ENCODE data around the gene COASY. TPM values are rescaled to one million over a fixed set of nuclear protein-coding genes. Genes with fewer than 3 reads are reported as not detected.

The COASY gene
- total RNA-seq, 1 experiment from 2014 or later = 71.5 TPM

DNA sequence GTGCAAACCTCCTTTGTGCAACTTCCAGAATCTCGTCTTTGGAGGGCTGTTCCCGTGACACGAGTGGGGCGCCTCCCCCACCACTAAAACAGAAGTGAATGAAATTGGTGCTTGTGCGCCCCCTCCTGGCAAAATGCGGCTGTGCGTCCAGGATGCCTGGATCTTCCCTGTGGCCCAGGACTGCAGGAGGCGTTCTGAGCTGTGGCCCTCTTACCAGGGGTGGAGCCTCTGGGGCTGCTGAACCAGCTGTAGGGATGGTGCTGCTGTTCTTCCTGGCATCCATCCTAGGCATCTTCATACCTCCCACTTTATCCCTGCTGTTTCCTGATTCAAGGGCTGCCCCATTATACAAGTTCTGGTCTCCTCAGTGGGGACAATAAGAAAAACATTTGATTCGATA is 44.4 kb upstream of the COASY start:
- DNase-seq (ENCODE audit: low spot score) = peak; percentile 72
- no TSS peak for BruUV-seq (replicated peaks)
- CTCF ChIA-PET = interaction anchor here (0.6 to 0.7 kb wide), 3 partner anchors 10 to 257 kb away, joined by 3 to 5 read pairs (median 3); no protein-coding TSS in a partner anchor
- no peaks in the 10 kb centered on the region for H3K9me3 ChIP-seq (ENCODE audit: low read depth, low read length, poor library complexity, severe bottlenecking)
- POLR2A ChIA-PET (ENCODE audit: low non-redundant PET) = no interaction called here
- no peaks in the 10 kb centered on the region for H3K36me3 ChIP-seq (ENCODE audit: insufficient read depth, low read length, poor library complexity, severe bottlenecking)
- intact Hi-C loops (cut with micrococcal nuclease; ENCODE audit: unreplicated experiment) = loop anchor here (1.0 to 5.0 kb wide), 2 partner anchors 89 to 110 kb away; no protein-coding TSS in a partner anchor
- no peaks in the 10 kb centered on the region for H3K27me3 ChIP-seq (replicated peaks; ENCODE audit: insufficient read depth, low read depth, low read length, poor library complexity)
- peaks cover 29% of the 10 kb centered on the region for H3K4me1 ChIP-seq (ENCODE audit: insufficient read depth, low read length, poor library complexity, severe bottlenecking)
- TF ChIP-seq EZH2 (IDR thresholded peaks at IDR 0.05; ENCODE audit: borderline replicate concordance, low read depth, low read length, poor library complexity, severe bottlenecking) (no peak), CTCF (conservative IDR thresholded peaks at IDR 0.05; ENCODE audit: low read depth, low read length) (peak; percentile 87)
- H3K4me3 ChIP-seq (ENCODE audit: low read depth, low read length, poor library complexity, severe bottlenecking) = no peak overlapping the region
- H3K27ac ChIP-seq (ENCODE audit: low read depth, low read length, poor library complexity, severe bottlenecking) = no peak overlapping the region

GRCh38 chr17:42518046-42518754 is 43.7 kb upstream of the COASY start:
- ChIA-PET CTCF (interaction anchor here (0.6 to 0.7 kb wide), 3 partner anchors 9 to 257 kb away, joined by 3 to 5 read pairs (median 3); no protein-coding TSS in a partner anchor), POLR2A (ENCODE audit: low non-redundant PET) (no interaction called here)
- Histone ChIP-seq H3K4me3 (ENCODE audit: low read depth, low read length, poor library complexity, severe bottlenecking) (no peak overlapping the region), H3K27ac (ENCODE audit: low read depth, low read length, poor library complexity, severe bottlenecking) (peak overlapping the region; percentile 63), H3K27me3 (replicated peaks; ENCODE audit: insufficient read depth, low read depth, low read length, poor library complexity) (no peaks in the 10 kb centered on the region), H3K36me3 (ENCODE audit: insufficient read depth, low read length, poor library complexity, severe bottlenecking) (no peaks in the 10 kb centered on the region), H3K4me1 (ENCODE audit: insufficient read depth, low read length, poor library complexity, severe bottlenecking) (peaks cover 29% of the 10 kb centered on the region), H3K9me3 (ENCODE audit: low read depth, low read length, poor library complexity, severe bottlenecking) (no peaks in the 10 kb centered on the region)
- BruUV-seq (replicated peaks) = no TSS peak
- TF ChIP-seq CTCF (conservative IDR thresholded peaks at IDR 0.05; ENCODE audit: low read depth, low read length) = no peak
- no peak for TF ChIP-seq EZH2 (IDR thresholded peaks at IDR 0.05; ENCODE audit: borderline replicate concordance, low read depth, low read length, poor library complexity, severe bottlenecking)
- intact Hi-C loops (cut with micrococcal nuclease; ENCODE audit: unreplicated experiment) = loop anchor here (5.0 kb wide), 1 partner anchor 111 kb away; no protein-coding TSS in a partner anchor
- DNase-seq (ENCODE audit: low spot score) = peak; percentile 73

DNA sequence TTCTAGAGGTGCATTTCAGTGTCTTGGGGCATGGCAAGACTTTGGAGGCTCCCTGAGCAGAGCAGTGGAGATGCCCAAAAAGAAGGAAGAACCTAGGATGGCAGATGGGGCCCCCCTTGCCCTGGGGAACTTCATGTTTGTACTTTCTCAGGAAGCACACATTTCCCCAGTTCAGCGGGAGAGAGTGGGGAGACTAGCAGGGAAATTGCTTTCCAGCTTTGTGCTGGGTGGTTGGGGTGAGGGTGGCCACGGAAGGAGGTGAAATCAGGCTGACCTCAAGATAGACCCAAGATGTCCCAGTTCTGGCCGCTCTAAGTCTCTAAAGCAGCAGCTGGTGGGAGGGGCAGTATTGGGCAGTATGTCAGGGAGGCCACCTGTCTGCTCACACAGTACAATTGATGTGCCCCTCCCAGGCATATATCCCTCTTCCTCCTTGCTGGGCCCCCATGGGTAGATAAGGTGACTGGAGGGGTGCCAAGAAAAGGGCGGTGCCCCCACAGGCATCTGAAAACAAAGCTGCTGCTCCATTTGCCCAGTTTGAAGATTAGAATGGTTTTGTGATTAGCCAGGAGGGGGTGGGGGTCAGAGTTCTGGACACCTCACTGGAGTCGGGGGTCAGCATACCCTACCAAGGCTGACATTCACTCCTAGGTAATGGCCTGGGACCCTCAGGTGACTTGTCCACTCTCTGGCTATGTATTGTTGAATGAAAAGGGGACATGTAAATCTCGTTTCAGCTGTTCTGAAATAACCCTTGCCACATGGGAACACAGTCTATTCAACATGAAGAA is 43.0 kb upstream of the COASY start:
- BruUV-seq (replicated peaks) = no TSS peak
- no peaks in the 10 kb centered on the region for H3K9me3 ChIP-seq (ENCODE audit: low read depth, low read length, poor library complexity, severe bottlenecking)
- no peaks in the 10 kb centered on the region for H3K27me3 ChIP-seq (replicated peaks; ENCODE audit: insufficient read depth, low read depth, low read length, poor library complexity)
- no peak for DNase-seq (ENCODE audit: low spot score)
- no peaks in the 10 kb centered on the region for H3K36me3 ChIP-seq (ENCODE audit: insufficient read depth, low read length, poor library complexity, severe bottlenecking)
- ChIA-PET POLR2A (ENCODE audit: low non-redundant PET) (no interaction called here), CTCF (no interaction called here)
- intact Hi-C loops (cut with micrococcal nuclease; ENCODE audit: unreplicated experiment) = loop anchor here (5.0 kb wide), 1 partner anchor 112 kb away; no protein-coding TSS in a partner anchor
- H3K4me3 ChIP-seq (ENCODE audit: low read depth, low read length, poor library complexity, severe bottlenecking) = no peak overlapping the region
- H3K27ac ChIP-seq (ENCODE audit: low read depth, low read length, poor library complexity, severe bottlenecking) = peak overlapping the region; percentile 63
- peaks cover 29% of the 10 kb centered on the region for H3K4me1 ChIP-seq (ENCODE audit: insufficient read depth, low read length, poor library complexity, severe bottlenecking)
- no peak for TF ChIP-seq EZH2 (IDR thresholded peaks at IDR 0.05; ENCODE audit: borderline replicate concordance, low read depth, low read length, poor library complexity, severe bottlenecking)
- TF ChIP-seq CTCF (conservative IDR thresholded peaks at IDR 0.05; ENCODE audit: low read depth, low read length) = no peak
